Neutrophil (primary cell): Measurements from ENCODE around the gene ERC2.

Source experiments
- H3K27ac ChIP-seq: fragments of 200-600 bp; sonication (generic); 2 replicates; pipeline ENCODE4 v1.5.1; 2016; ENCODE audit warnings: mild to moderate bottlenecking, moderate library complexity
- H3K27me3 ChIP-seq: fragments of 200-600 bp; sonication (generic); 2 replicates; pipeline ENCODE4 v1.6.0; 2016; ENCODE audit warnings: mild to moderate bottlenecking
- H3K36me3 ChIP-seq: fragments of 200-600 bp; sonication (generic); 2 replicates; pipeline ENCODE4 v1.5.1; 2017
- H3K4me1 ChIP-seq, 2 experiments: fragments of 200-600 bp in 1 of 2; sonication (generic) in 1 of 2; 1 replicate in 1 of 2; 2 replicates in 1 of 2; pipeline versions ENCODE4 v1.5.1 to v1.6.1; 2013 to 2016; ENCODE audit warnings: low read depth in 1 of 2, low read length in 1 of 2, mild to moderate bottlenecking in 1 of 2, moderate library complexity in 1 of 2; ENCODE audit not compliant: control insufficient read depth in 1 of 2, insufficient read depth in 1 of 2
- H3K4me3 ChIP-seq, 2 experiments: fragments of 200-600 bp in 1 of 2; sonication (generic) in 1 of 2; 1 replicate in 1 of 2; 2 replicates in 1 of 2; pipeline ENCODE4 v1.5.1; 2013 to 2016; ENCODE audit warnings: low read depth in 1 of 2, low read length in 1 of 2, mild to moderate bottlenecking in 1 of 2, moderate library complexity in 1 of 2
- H3K9me3 ChIP-seq: fragments of 200-600 bp; sonication (generic); 2 replicates; pipeline ENCODE4 v1.5.1; 2016
- TF ChIP-seq, protein P1 (sequence below): fragments of 200-600 bp; sonication (generic); IDR thresholded peaks from 2 replicates; pipeline ENCODE4 v1.5.1; 2016; ENCODE audit warnings: antibody characterized with exemption

The ERC2 gene

DNA sequence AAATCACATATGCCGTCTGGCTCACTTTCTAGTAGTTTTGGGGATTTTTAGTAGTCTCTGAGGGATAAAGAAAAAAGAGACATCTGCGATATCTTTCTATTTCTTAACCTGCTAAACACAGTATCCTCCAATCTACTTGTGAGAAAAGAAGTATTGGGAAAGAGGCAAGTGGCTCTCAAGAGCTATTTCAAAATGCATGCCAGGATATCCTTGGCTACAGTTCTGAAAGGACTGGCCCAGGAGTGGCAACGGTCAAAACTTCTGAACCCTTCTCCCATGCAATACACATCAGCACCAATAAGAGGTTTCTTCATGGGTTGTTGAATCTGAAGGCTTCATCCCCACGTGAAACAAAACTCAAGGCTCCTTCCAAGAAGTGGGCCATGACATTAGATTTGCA lies 777.1 kb downstream of the ERC2 start:
- no peak overlapping the region for H3K27ac ChIP-seq
- no peaks in the 10 kb centered on the region for H3K27me3 ChIP-seq
- H3K4me1 ChIP-seq = peaks cover 0 to 23% of the 10 kb centered on the region in 2 experiments
- TF ChIP-seq, protein P1, sequence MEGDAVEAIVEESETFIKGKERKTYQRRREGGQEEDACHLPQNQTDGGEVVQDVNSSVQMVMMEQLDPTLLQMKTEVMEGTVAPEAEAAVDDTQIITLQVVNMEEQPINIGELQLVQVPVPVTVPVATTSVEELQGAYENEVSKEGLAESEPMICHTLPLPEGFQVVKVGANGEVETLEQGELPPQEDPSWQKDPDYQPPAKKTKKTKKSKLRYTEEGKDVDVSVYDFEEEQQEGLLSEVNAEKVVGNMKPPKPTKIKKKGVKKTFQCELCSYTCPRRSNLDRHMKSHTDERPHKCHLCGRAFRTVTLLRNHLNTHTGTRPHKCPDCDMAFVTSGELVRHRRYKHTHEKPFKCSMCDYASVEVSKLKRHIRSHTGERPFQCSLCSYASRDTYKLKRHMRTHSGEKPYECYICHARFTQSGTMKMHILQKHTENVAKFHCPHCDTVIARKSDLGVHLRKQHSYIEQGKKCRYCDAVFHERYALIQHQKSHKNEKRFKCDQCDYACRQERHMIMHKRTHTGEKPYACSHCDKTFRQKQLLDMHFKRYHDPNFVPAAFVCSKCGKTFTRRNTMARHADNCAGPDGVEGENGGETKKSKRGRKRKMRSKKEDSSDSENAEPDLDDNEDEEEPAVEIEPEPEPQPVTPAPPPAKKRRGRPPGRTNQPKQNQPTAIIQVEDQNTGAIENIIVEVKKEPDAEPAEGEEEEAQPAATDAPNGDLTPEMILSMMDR = no peak
- H3K9me3 ChIP-seq = no peaks in the 10 kb centered on the region
- H3K4me3 ChIP-seq = no peak overlapping the region
- H3K36me3 ChIP-seq = no peaks in the 10 kb centered on the region

DNA sequence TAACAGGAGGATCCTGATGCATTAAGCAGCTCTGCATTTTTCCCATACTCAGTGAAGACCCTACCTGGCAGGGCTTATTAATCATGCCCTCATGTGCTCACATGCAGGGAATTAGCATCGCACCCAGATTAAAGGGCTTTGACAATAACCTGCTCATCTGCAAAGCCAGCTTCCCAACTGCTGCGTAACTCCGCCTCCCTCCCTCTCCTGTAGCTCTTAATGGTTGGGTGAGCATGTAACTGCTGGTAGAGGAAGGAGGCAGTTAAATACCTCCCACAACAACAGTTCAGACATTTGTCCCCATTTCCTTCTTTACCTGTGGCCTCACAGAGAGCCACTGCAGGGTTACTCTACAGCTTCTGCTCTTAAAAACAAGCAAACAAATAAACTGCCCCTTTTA lies 777.5 kb downstream of the ERC2 start:
- Histone ChIP-seq H3K36me3 (no peaks in the 10 kb centered on the region), H3K27ac (no peak overlapping the region), H3K9me3 (no peaks in the 10 kb centered on the region), H3K4me3 (no peak overlapping the region), H3K4me1 (peaks cover 0 to 23% of the 10 kb centered on the region in 2 experiments), H3K27me3 (no peaks in the 10 kb centered on the region)
- TF ChIP-seq, protein P1 = no peak

DNA sequence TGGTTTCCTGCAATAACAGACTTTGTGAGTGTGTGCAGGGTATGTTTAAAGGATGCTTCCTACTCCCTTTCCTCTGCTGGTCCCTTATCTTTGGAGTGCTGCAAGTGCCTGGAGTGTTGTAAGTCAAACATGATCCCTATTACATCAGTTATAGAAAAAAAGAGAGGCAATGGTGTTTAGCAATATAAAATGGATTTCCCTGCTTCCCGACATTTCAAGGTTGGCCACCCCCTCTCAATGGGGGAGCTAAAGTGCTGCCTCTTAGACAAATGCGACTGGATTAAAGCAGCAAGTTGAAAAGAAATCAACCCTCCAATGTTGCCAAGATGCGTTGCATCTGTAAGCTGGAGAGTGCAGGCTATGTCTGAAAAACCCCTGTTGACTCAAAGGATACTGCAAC lies 778.1 kb downstream of the ERC2 start:
- TF ChIP-seq, protein P1 = no peak
- no peak overlapping the region for H3K4me3 ChIP-seq
- H3K27me3 ChIP-seq = no peaks in the 10 kb centered on the region
- H3K36me3 ChIP-seq = no peaks in the 10 kb centered on the region
- H3K27ac ChIP-seq = no peak overlapping the region
- H3K4me1 ChIP-seq = peaks cover 0 to 23% of the 10 kb centered on the region in 2 experiments
- H3K9me3 ChIP-seq = no peaks in the 10 kb centered on the region

DNA sequence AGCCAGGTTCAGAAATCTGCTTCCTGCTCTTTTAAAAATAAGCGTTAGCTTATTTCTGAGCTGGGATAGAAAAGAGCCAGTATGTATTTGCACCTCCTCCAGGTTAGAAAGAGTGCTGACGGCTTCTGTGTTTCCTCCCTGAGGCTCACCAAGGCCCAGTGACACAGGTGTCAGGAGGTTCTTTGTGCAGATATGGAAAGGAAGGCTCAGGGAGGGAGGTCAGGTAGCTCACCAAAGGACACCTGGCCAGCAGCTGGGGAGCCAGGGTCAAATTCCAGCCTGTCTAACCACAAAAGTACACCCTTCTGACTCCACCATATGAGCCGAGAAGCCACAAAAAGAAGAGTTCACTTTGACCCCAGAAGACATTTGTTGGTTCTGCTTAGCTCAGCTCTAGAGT lies 780.1 kb downstream of the ERC2 start:
- Histone ChIP-seq H3K4me3 (no peak overlapping the region), H3K27me3 (no peaks in the 10 kb centered on the region), H3K27ac (no peak overlapping the region), H3K9me3 (no peaks in the 10 kb centered on the region), H3K4me1 (peaks cover 0 to 23% of the 10 kb centered on the region in 2 experiments), H3K36me3 (no peaks in the 10 kb centered on the region)
- TF ChIP-seq, protein P1 = no peak

DNA sequence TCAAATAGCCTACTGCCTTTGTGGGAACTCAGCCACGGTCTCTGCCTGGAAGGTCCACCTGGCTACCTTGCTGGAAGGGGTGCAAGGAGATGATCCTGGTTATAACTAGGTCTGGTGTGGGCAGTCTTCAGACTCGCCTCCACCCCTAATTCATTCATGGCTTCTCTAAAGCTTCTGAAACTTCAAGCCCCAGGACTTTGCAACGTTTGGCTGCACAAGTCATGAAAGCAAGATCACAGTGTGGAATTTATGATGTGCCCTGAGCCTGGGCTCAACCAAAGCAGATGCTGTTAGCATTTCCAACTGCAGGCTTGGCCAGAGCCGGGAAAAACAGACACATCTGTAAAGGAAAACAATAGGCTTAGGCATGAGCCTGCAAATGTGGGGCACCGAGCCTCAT lies 780.7 kb downstream of the ERC2 start:
- Histone ChIP-seq H3K27me3 (no peaks in the 10 kb centered on the region), H3K4me1 (peaks cover 0 to 23% of the 10 kb centered on the region in 2 experiments), H3K36me3 (no peaks in the 10 kb centered on the region), H3K27ac (no peak overlapping the region), H3K9me3 (no peaks in the 10 kb centered on the region), H3K4me3 (no peak overlapping the region)
- TF ChIP-seq, protein P1 = no peak
